GM21529 (cell line): ENCODE results near the gene PHLDA3.
"Not testable (repeated sequence)": the region's sequence is repeated elsewhere in the genome, so short reads cannot be mapped to it uniquely, and the experiment has no call there.

ENCODE experiments used
- ATAC-seq: cut with Tn5 transposase; IDR thresholded peaks from one replicate; pipeline ENCODE4 v1.9.1; 2021; ENCODE audit not compliant: unreplicated experiment

Gene PHLDA3

DNA sequence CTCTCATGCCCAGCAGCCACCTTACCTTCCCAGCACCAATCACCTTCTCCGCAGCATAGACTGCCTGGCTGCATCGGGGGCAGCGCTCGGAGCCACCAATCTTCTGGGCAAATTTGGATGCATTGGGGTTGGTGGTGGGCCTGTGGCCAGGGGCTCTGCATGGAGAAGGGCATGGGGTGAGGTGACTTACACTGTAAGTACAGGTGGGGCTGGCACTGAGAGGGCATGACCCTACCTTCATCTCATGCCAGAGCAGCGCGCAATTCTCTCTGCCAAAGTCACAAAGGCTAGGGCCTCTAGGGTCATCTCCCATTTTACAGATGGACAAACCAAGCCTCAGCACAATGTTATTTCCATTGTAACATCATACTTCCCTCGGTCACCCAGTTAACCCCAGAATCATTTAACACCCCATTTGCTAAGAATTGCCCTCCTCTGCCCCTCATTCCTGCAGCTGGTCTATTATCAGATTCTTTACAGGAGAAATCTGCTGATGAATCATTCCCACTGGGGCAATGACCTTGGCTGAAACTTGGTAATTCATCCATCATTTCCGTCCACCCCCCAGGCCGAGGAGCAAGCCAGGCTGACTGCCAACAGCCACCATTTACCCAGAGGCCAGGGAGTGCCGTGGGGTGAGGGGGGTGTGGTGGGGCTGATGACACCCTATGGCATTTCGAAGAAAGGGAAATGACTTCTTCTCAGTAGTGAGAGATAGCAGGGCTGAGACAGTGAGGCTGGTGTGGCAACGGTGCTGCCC, 20.0 kb upstream of the PHLDA3 start:
- no peak for ATAC-seq

DNA sequence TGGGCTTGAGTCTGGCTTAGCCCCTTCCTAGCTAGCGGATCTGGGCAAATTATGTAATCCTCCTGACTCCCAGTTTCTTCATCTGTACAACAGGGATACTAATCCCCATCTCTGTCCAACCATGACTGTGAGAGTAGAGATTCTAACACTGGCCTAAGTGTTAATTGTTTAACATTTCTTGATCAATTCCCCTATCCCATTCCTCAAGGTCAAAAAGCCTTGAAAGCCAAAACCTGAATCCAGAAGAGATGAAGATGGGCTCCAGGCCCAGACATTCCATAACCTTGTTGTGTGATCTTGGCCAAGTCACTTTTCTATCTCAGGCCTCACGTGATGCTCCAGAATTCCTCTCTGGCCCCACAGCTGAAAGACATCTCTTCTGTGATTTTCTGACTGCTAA, 18.8 kb upstream of the PHLDA3 start:
- no peak for ATAC-seq

DNA sequence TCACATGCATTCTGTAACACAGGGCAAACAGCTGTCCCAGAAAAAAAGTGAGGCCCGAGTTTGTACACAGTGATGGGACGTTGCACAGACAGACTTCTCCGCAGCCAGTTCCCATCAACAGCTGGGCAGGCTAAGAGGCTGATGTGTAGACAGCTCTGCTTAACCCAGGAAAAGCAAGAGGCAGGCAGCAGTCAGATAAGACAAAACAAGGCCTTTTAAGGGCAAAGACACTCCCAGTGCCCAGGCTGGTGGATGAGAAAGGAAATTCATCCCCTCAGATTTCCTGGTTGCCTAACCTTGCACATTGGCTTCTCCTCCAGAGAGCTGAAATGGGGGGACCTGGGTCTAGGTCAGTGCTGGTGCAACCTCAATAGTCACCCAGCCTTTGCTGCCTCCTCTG, 17.2 kb upstream of the PHLDA3 start:
- no peak for ATAC-seq

DNA sequence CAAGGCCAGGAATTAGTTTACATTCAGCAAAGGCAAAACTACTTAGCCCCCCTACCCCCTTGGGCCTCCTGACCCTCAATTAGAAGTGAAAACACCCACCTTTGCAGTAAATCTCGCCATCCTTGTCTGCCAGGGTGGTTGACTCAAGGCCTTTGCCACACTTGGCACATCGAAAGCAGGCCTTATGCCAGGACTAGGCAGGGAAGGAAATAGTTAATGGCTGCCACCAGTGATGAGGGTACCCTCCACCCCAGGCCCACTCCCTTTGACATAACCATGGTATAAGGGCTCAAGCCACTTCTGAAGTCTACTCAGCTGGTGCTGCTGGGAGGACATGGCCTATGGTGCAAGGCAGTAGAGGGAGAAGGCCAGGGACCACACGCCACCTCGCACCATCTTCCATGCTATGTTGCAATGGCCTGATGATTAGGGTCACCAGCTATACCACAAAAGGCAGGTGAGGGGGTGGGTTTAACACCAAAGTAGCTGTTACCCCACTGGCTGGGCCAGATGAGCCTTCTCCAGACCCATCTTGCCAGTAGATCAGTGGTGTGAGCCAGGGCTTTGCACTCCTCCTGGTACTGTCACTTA, 16.3 kb upstream of the PHLDA3 start:
- ATAC-seq: no peak

DNA sequence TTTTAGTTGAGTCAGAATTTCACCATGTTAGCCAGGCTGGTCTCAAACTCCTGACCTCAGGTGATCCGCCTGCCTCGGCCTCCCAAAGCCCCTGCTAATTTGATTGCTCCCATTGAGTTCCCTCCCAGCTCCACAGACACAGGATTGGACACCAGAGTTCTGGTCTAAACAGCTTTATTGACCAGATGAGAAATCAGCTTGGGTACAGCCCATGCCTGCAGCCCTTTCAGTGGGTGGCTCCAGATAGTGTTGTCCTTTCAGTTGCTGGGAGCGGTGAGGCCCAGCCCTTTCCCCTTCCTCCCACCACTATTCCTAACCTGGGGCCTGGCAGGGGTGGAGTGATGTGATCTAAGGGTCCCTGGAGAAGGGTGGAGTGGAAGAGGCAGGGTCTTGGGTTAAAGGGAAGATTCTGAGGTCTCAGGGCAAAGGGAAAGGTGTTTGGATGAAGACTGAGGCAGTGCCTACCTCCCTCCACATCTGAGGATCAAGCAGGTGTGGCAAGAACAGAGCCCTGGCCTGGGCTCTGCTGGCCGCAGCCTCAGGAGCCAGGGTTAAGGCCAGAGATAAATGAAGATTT, 14.5 kb upstream of the PHLDA3 start:
- no peak for ATAC-seq

DNA sequence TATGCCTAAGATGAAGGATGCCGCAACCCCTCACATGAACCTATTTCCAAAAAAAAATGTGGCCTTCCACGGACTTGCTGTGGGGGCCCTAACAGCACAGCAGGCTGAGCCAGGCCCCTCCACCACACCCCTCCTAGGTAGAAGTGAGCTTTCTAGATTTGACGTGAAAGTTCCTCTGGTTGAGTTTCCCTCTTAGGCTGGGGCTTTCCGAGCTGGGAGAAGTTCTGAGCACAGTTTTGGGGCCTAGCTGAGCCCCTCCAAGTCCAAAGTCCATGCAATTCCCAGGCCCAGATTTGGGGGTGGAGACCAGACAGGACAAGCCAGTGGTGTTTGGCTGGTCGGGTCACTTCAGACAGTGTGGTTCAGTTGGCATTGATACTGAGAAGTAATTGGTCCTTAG, 13.8 kb upstream of the PHLDA3 start:
- ATAC-seq: peak; percentile 31

DNA sequence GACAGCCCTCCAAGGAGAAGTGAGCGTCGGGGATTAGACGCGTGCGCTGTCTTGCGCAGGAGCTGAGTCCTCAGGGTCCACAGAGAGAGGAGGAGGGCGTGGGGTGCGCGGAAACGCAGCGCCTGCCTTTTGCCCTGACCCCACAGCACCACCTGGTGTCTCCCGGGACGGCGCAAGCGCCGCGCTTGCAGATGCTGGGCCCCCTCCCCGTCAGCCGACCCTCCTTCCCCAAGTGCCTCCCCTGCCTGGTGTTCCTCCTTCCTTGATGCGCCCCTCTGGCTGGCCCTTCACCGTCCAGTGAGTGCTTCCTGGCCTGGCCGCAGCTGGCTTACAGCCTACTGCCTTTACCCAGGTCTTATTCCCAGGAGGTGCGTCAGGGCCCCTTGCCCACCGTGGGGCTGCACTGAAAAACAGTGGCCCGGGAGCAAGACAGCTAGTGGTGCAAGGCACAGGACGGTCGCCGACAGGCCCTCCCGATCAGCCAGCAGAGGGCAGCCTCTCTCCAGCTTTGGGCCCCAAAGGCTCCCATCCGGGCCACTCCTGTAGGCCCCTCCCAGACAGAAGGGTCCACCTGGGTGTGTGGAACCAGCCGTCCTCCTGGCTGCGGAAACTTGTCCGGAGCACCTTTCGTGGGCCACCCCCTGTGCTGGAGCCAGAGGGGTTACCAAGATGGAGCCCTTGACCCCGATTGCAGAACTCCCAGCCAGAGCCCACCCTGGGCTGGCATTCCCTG, 12.9 kb upstream of the PHLDA3 start:
- ATAC-seq: peak; percentile 72

DNA sequence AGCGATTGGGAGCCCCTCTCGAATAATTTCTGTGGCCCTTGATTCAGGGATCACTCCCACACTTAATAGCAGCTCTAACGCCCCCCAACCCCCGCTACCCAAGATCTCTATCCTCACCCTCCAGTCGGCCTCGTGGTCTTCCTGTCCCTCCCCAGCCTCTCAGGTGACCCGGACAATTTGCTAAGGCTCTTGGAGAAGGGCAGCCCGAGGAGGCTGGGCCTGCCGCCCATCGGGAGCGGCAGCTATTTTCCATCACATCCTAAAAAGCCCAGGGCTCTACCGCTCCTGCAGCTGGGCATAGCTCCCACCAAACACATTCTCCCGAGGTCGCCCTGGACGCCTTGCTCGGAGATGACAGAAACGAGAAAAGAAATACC, 12.0 kb upstream of the PHLDA3 start:
- ATAC-seq: no peak

DNA sequence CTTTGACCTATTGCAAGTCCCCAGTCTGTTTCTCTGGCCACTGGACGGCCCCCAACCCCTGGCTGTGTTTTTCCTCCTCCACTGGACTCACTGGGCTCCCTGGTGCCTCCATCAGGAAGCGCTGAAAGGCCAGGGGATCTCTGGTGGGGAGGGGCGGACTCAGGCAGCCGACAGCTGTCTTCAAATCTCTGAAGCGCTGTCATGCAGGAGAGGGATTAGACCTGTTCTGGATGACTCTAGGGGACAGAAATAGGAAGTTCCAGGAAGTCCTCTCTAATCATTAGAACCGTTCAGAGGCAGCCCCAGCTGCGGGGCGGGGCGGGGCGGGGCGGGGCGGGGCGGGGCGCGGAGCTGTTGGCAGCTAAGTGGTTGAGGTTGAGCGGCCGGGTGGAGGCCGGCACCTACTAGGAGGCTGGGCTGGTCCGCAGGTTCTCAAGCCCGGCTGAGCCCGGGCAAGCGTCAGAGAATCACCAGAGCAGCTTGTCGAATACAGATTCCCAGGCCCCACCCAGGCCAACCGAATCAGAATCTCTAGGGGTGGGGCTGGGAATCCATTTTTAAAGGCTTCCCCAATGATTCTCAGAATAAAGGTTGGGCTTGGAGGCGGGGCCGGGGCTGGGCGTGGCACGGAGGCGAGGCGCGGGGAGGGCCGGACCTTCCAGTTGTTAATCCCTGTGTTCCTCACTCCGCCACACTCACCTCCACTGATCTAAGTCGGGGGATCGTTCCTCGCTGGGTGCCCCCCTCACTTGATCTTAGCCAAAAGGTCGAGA, 11.4 kb upstream of the PHLDA3 start:
- peak; percentile 65 for ATAC-seq

DNA sequence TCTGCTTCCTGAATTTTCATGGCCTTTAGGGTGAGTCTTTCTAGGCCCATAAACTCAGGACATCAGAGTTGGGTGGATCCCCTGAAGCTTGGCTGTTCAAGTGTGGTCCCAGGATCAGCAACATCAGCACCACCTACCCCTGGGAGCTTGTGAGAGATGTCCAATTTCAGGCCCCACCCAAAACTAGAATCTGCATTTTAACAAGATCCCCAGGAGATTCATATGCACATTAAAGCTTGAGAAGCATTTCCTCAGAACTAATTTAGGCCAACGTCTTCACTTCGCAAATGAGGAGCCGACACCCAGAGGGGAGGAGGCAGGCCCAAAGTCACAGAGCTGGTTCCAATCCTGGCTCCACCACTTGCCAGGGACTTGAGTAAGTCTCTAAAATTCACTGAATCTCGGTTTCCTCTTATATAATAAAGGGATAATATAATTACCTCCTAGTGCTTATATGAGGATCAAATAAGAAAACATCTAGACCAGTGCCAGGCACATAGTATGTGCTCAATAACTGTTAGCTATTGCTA, 10.3 kb upstream of the PHLDA3 start:
- no peak for ATAC-seq

DNA sequence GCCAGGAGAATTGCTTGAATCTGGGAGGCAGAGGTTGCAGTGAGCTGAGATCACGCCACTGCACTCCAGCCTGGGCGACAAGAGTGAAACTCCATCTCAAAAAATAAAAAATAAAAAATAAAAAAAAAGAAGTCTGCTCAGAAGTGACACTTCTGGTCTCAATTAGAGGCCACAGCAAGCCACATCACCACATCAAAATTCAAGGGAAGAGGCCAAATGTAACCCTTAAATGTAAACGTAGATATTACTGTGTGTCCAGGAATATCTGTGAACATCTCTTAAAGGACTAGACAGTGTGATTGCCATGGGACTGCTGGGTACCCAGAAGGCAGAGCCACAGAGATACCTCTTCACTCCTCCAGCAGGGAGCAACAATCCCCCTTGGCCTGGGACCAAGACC, 9.7 kb upstream of the PHLDA3 start:
- not testable (repeated sequence) for ATAC-seq

DNA sequence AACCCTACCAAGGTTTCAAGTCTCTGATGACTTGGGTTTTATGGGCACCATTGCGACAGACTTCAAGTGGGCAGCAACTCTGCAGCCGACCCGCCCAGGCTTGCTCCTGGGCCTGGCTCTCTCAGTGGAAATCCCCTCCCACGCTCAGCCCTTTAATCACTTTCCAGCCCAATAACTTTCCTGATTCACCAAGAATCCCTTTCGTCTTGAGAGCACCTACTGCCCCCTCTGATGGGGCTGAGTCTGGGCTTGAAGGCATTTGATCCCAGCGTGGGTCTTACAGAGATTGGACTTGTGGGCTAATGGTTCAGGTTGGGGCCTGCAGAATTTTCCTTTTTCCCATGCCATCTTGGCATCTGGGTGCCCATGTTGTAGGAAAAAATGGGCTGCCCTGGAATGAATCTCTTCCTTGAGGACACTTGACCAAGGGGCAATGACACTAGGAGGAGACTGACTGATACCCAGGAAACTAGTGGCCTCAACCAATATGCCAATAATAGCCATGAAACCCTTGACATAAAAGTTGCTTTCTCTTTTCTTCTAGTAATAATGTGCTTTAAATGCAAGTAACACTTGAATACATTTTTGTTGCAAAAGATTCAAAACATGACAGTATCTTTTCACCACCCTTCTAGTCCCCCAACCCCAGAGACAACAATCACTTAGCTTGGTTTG, 7.8 kb upstream of the PHLDA3 start:
- no peak for ATAC-seq

DNA sequence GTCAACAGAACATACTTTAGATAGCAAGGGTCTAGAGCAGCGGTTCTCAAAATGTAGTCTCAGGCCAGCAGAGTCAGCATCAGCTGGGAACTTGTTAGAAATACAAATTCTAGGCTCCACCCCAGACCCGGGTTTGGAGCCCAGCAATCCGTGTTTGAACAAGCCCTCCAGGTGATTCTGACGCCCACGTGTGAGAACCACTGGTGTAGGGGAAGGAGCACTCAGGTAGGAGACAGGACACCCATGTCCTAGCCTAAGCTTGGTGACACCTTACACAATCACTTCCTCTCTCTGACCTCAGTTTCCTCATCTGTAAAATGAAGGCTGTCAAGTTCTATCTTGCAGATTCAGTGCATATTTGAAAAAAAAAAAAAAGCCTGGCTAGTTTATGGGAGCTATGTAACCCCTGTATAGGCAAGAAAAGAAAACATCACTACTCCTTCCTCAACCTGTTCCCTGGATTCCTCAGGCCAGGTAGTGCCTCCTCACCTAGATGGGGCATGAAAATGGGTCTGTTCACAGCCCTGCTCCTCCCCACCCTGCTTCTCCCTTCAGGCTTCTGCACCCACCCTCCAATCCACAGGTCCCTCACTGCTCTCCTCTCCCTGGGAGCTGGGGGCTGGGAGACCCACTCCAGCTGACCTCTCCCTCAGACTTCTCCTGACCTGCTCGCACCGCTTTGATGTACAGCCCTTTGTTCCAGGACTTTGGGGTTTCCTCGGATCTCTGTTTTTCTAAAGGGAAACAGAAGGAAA, 7.1 kb upstream of the PHLDA3 start:
- no peak for ATAC-seq

DNA sequence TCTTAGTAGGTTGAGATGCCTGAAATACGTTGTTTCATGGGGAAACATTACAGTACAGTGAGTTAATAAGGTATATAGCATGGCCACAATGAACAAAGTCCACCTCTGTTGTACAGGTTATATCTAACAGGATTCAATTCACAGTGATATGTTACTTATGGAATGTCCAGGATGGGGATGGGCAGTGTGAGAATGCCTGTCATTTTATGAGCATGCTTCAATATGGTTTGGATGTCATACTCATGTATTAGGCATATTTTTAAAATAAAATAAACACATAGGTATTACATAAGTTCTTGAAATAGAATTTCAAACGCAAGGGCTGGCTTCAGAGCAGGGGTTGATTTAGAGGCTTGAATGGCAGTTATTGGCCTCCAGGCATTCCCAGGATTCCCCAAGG, 6.1 kb upstream of the PHLDA3 start:
- no peak for ATAC-seq

DNA sequence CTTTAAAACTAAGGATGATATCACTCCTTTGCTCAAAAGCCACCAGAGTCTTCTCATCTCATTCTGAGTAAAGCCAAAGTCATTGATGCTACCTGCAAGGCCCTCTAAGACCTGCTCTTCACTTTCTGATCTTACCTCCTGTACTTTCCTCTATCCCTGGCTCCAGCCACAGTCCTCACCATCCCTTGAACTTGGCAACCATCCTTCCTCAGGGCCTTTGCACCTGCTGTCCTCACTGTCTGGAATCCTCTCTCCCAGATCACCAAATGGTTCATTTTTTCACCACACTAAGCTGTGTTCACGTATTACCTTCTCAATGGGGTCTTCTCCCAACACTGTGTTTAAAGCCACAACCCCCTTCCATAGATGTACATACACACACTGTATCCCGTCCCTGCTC, 4.3 kb upstream of the PHLDA3 start:
- no peak for ATAC-seq

DNA sequence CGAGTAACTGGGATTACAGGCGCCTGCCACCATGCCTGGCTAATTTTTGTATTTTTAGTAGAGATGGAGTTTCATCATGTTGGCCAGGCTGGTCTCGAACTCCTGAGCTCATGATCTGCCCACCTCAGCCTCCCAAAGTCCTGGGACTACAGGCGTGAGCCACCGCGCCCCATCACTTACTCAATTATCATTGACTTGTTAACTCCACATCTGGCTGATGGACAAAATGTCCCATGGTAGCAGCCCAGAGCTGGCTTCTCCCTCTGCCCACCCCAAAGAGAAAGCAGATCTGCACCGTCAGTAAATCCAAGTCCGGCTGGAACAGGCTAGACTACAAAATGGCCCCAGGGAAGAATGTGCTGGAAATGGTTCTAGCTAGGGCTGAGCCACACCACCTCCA, 3.3 kb upstream of the PHLDA3 start:
- not testable (repeated sequence) for ATAC-seq

DNA sequence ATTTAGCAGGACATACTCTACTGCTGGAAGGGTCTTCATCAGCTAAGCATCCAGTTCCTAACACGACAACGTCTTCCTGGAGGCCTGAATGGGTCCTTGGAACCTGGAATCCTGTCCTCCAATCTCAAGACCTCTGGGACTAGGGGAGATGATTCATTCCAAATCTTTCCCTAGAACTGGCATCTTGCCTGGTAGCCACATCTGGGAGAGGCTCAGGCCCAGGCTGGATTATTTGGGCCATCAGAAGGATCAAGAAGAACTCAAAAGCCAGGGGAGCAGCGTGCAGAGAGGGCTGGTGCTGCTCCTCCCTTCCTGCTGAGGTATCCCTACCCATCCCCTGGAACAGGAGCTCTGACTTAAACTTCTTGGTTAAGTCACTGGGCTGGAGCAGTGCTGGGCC, 2.8 kb upstream of the PHLDA3 start:
- ATAC-seq: no peak

DNA sequence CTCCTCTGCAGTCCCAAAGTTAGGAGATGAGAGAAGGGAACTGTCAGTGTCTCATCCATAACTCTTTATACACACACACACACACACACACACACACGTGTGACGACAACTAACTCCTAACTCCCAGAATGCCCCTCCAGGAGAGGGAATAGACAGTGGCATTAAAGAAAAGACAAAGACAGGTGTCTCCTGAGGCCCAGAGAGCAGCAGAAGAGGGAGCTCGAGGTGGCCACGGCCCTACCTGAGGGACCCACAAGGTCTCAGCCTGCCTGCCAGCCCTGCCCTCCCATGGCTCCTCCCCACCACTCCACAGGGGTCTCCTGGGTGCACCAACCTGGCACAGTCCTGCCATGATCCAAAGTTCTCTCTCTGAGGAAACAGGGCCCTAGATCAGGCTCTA, 1.6 kb upstream of the PHLDA3 start:
- ATAC-seq: no peak

DNA sequence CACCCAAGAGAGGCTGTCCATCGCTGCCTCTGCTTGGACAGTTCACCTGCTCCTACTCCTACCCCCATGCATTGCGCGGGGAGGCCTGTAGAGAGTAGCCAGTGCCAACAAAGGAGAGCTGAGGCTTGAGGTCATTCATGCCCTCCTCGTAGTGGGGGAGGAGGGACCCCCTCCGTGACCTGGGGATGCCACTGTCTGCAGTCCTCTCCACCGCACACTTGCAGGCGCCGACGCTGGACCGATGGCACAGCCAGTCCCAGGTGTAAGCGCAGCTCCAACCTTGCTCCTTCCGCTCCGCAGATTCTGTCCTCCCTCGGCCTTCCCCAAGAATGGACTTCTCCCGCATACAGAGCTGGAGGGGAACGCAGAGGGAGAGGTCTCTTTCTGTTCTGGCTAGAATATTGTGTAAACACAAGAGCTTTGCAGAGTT, 672 bp upstream of the PHLDA3 start:
- no peak for ATAC-seq

DNA sequence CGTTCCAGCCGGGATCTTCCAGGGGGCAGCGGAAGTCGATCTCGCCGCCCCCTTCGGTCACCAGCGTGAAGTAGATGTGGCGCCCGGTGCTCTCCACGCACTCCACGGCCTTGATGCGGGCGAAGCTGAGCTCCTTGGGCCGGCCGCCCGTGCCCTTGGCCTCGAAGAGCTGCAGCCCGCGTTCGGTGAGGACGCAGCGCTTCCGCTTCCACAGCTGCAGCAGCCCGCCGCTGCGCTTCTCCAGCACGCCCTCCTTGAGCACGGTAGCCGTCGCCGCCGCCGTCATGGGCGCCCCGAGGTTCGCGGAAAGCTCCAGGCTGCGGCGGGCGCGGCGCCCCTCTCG, 516 bp downstream of the PHLDA3 start:
- peak; percentile 38 for ATAC-seq
